ENCODE measurements around the gene BSG.
"Not testable (repeated sequence)": the region's sequence is repeated elsewhere in the genome, so short reads cannot be mapped to it uniquely, and the experiment has no call there.

BSG gene

GRCh38 chr19:623974-624373 lies 51.6 kb downstream of the BSG start:
- H3K4me3 ChIP-seq (ENCODE audit: low read length) = no peak overlapping the region
- TF ChIP-seq EZH2phosphoT487 (IDR thresholded peaks at IDR 0.05; ENCODE audit: borderline replicate concordance, low read length) = no peak
- TF ChIP-seq CTCF (IDR thresholded peaks at IDR 0.05; ENCODE audit: low read depth, low read length, poor library complexity, severe bottlenecking) = no peak
- H3K27me3 ChIP-seq (ENCODE audit: control insufficient read depth, low read length) = no peaks in the 10 kb centered on the region
- peaks cover 47% of the 10 kb centered on the region for H3K36me3 ChIP-seq (ENCODE audit: control insufficient read depth, low read length)
- no peak overlapping the region for H3K27ac ChIP-seq (ENCODE audit: low read depth, low read length)
- H3K4me2 ChIP-seq (ENCODE audit: low read length) = no peak overlapping the region
- no peaks in the 10 kb centered on the region for H3K4me1 ChIP-seq (ENCODE audit: control insufficient read depth, low read length)
- H3F3A ChIP-seq (ENCODE audit: control insufficient read depth, insufficient read depth) = no peaks in the 10 kb centered on the region
- H3K79me2 ChIP-seq (ENCODE audit: control insufficient read depth, low read length) = peaks cover 16% of the 10 kb centered on the region
- no peaks in the 10 kb centered on the region for H3K9me2 ChIP-seq (replicated peaks; ENCODE audit: control insufficient read depth, low read length)
- H4K20me1 ChIP-seq (ENCODE audit: control insufficient read depth, insufficient read depth, low read depth, low read length) = no peaks in the 10 kb centered on the region
- no peaks in the 10 kb centered on the region for H3K9me3 ChIP-seq (ENCODE audit: control insufficient read depth, insufficient read depth, low read length)

GRCh38 chr19:624433-625109 lies 52.2 kb downstream of the BSG start:
- Histone ChIP-seq H3K27me3 (ENCODE audit: control insufficient read depth, low read length) (no peaks in the 10 kb centered on the region), H3K9me3 (ENCODE audit: control insufficient read depth, insufficient read depth, low read length) (no peaks in the 10 kb centered on the region), H3K4me1 (ENCODE audit: control insufficient read depth, low read length) (no peaks in the 10 kb centered on the region), H3K27ac (ENCODE audit: low read depth, low read length) (no peak overlapping the region), H3K79me2 (ENCODE audit: control insufficient read depth, low read length) (peaks cover 19% of the 10 kb centered on the region), H3K4me2 (ENCODE audit: low read length) (no peak overlapping the region), H3K36me3 (ENCODE audit: control insufficient read depth, low read length) (peaks cover 46% of the 10 kb centered on the region), H4K20me1 (ENCODE audit: control insufficient read depth, insufficient read depth, low read depth, low read length) (no peaks in the 10 kb centered on the region), H3F3A (ENCODE audit: control insufficient read depth, insufficient read depth) (no peaks in the 10 kb centered on the region), H3K9me2 (replicated peaks; ENCODE audit: control insufficient read depth, low read length) (no peaks in the 10 kb centered on the region), H3K4me3 (ENCODE audit: low read length) (no peak overlapping the region)
- TF ChIP-seq EZH2phosphoT487 (IDR thresholded peaks at IDR 0.05; ENCODE audit: borderline replicate concordance, low read length) = no peak
- no peak for TF ChIP-seq CTCF (IDR thresholded peaks at IDR 0.05; ENCODE audit: low read depth, low read length, poor library complexity, severe bottlenecking)

GRCh38 chr19:625257-625656 lies 52.9 kb downstream of the BSG start:
- Histone ChIP-seq H3K9me3 (ENCODE audit: control insufficient read depth, insufficient read depth, low read length) (no peaks in the 10 kb centered on the region), H3F3A (ENCODE audit: control insufficient read depth, insufficient read depth) (no peaks in the 10 kb centered on the region), H3K36me3 (ENCODE audit: control insufficient read depth, low read length) (peaks cover 44% of the 10 kb centered on the region), H3K4me2 (ENCODE audit: low read length) (no peak overlapping the region), H3K27ac (ENCODE audit: low read depth, low read length) (no peak overlapping the region), H3K4me3 (ENCODE audit: low read length) (no peak overlapping the region), H3K9me2 (replicated peaks; ENCODE audit: control insufficient read depth, low read length) (no peaks in the 10 kb centered on the region), H4K20me1 (ENCODE audit: control insufficient read depth, insufficient read depth, low read depth, low read length) (no peaks in the 10 kb centered on the region; the same call in 1 of the 2 replicates), H3K4me1 (ENCODE audit: control insufficient read depth, low read length) (no peaks in the 10 kb centered on the region), H3K79me2 (ENCODE audit: control insufficient read depth, low read length) (peaks cover 24% of the 10 kb centered on the region), H3K27me3 (ENCODE audit: control insufficient read depth, low read length) (no peaks in the 10 kb centered on the region)
- TF ChIP-seq CTCF (IDR thresholded peaks at IDR 0.05; ENCODE audit: low read depth, low read length, poor library complexity, severe bottlenecking) (no peak), EZH2phosphoT487 (IDR thresholded peaks at IDR 0.05; ENCODE audit: borderline replicate concordance, low read length) (no peak)

GRCh38 chr19:626566-626965 lies 54.2 kb downstream of the BSG start:
- H3K27me3 ChIP-seq (ENCODE audit: control insufficient read depth, low read length); H4K20me1 ChIP-seq (ENCODE audit: control insufficient read depth, insufficient read depth, low read depth, low read length); H3K9me3 ChIP-seq (ENCODE audit: control insufficient read depth, insufficient read depth, low read length); H3K4me2 ChIP-seq (ENCODE audit: low read length); H3K4me1 ChIP-seq (ENCODE audit: control insufficient read depth, low read length); H3K9me2 ChIP-seq (replicated peaks; ENCODE audit: control insufficient read depth, low read length); H3K27ac ChIP-seq (ENCODE audit: low read depth, low read length); H3F3A ChIP-seq (ENCODE audit: control insufficient read depth, insufficient read depth); H3K4me3 ChIP-seq (ENCODE audit: low read length): not testable (repeated sequence)
- H3K36me3 ChIP-seq (ENCODE audit: control insufficient read depth, low read length) = peaks cover 52% of the 10 kb centered on the region
- H3K79me2 ChIP-seq (ENCODE audit: control insufficient read depth, low read length) = peaks cover 37% of the 10 kb centered on the region
